Osteoblast (primary cell): ENCODE measurements around the gene TLR5. TPM values are rescaled to one million over a fixed set of nuclear protein-coding genes. Genes with fewer than 3 reads are reported as not detected.

Source experiments
- DNase-seq: peaks from one replicate; pipeline ENCODE4 v3.0.0; 2011; ENCODE audit warnings: low spot score, mixed read lengths; ENCODE audit not compliant: insufficient read length; ENCODE audit errors: missing footprints
- H2AFZ ChIP-seq: 2 replicates; pipeline ENCODE4 v1.6.0; 2011; ENCODE audit warnings: mild to moderate bottlenecking, low read length
- H3K27ac ChIP-seq: 2 replicates; pipeline ENCODE4 v1.5.1; 2011; ENCODE audit warnings: mild to moderate bottlenecking, low read depth, low read length, moderate library complexity
- H3K27me3 ChIP-seq: 2 replicates; pipeline ENCODE4 v1.6.0; 2012; ENCODE audit warnings: mild to moderate bottlenecking, control low read depth, inconsistent platforms, low read length, moderate library complexity; ENCODE audit not compliant: insufficient read depth
- H3K36me3 ChIP-seq: 2 replicates; pipeline ENCODE4 v1.5.1; 2011; ENCODE audit warnings: mild to moderate bottlenecking, low read length, control low read depth, moderate library complexity; ENCODE audit not compliant: insufficient read depth
- H3K4me1 ChIP-seq: 2 replicates; pipeline ENCODE4 v1.5.1; 2011; ENCODE audit warnings: mild to moderate bottlenecking, low read length, control low read depth, moderate library complexity; ENCODE audit not compliant: insufficient read depth
- H3K4me2 ChIP-seq: 2 replicates; pipeline ENCODE4 v1.6.0; 2011; ENCODE audit warnings: mild to moderate bottlenecking, low read length; ENCODE audit not compliant: insufficient read depth
- H3K4me3 ChIP-seq: fragments of 200-600 bp; sonication (generic); 3 replicates; pipeline ENCODE4 v1.5.1; 2012; ENCODE audit warnings: mild to moderate bottlenecking, low read length, inconsistent platforms; ENCODE audit not compliant: insufficient read depth
- H3K79me2 ChIP-seq: 2 replicates; pipeline ENCODE4 v1.6.0; 2012; ENCODE audit warnings: mild to moderate bottlenecking, low read length, control low read depth, inconsistent platforms; ENCODE audit not compliant: insufficient read depth
- H3K9me3 ChIP-seq: 2 replicates; pipeline ENCODE4 v1.5.1; 2011; ENCODE audit warnings: low read depth, low read length, control low read depth
- H4K20me1 ChIP-seq: 2 replicates; pipeline ENCODE4 v1.6.0; 2012; ENCODE audit warnings: mild to moderate bottlenecking, low read length, control low read depth; ENCODE audit not compliant: insufficient read depth
- total RNA-seq: library from RNA; depleted of rRNA; stranded (reverse); fragments of >200 nt; gene quantifications from 2 replicates; pipeline ENCODE4 v1.2.3, GENCODE V29; 2012
- TF ChIP-seq, protein P1 (sequence below): IDR thresholded peaks from 2 replicates; pipeline ENCODE4 v1.5.1; 2011; ENCODE audit warnings: mild to moderate bottlenecking, low read depth, low read length, moderate library complexity; ENCODE audit errors: extremely low read depth

Gene TLR5
- total RNA-seq, 1 donor, result under 0.01 TPM

- TF ChIP-seq, protein P1, sequence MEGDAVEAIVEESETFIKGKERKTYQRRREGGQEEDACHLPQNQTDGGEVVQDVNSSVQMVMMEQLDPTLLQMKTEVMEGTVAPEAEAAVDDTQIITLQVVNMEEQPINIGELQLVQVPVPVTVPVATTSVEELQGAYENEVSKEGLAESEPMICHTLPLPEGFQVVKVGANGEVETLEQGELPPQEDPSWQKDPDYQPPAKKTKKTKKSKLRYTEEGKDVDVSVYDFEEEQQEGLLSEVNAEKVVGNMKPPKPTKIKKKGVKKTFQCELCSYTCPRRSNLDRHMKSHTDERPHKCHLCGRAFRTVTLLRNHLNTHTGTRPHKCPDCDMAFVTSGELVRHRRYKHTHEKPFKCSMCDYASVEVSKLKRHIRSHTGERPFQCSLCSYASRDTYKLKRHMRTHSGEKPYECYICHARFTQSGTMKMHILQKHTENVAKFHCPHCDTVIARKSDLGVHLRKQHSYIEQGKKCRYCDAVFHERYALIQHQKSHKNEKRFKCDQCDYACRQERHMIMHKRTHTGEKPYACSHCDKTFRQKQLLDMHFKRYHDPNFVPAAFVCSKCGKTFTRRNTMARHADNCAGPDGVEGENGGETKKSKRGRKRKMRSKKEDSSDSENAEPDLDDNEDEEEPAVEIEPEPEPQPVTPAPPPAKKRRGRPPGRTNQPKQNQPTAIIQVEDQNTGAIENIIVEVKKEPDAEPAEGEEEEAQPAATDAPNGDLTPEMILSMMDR, result no peak
- DNase-seq, result no peak
- Histone ChIP-seq H3K27ac (no peak overlapping the region), H3K4me2 (no peak overlapping the region), H3K27me3 (peaks cover 18% of the 10 kb centered on the region), H3K4me1 (peaks cover 4% of the 10 kb centered on the region), H3K9me3 (no peaks in the 10 kb centered on the region), H3K79me2 (no peaks in the 10 kb centered on the region), H3K36me3 (no peaks in the 10 kb centered on the region), H2AFZ (no peak overlapping the region), H3K4me3 (no peak overlapping the region), H4K20me1 (no peaks in the 10 kb centered on the region)
Observed at GRCh38 chr1:223155153-223155552, 12.1 kb upstream of the TLR5 start.

DNA sequence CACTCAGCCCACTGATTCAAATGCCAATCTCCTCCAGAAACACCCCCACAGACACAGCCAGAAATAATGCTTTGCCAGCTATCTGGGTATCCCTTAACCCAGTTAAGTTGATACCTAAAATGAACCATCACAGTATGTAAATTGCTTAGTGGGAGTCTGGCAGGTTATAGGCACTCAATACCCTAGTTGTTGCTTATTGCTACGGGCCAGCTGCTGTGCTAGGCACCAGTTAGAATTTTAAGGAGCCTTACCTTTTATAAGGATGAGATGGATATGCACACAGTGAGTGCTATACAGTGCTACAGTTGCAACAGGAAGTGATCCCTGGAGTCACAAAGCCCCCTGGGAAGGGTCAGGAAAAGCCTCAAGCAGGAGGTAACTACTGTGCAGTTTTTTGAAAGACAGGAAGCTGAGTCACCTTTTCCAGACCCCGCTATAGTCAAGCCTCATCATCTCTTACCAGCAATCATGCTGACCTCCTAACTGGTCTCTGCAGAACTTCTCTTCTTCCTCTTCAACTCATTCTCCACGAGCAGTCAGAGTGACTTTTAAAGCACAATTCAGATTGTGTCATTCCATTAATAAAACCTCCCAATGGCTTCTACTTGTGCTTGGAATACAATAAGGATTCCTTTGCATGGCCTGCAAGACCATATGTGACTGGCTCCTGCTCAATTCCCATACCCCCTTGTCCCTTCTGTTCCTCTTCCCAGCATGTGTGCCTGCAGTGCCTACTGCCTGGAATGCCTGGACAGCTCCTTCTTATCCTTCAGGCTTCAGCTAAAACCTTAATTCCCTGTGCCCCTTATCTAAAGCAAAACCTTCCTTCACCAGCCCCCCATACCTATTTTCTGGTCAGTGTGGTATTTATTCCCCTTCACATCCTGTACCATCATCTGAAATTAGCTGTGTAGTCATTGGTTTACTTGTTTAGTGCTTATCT is 10.4 kb upstream of the TLR5 start:
- Histone ChIP-seq H3K4me2 (no peak overlapping the region), H3K36me3 (no peaks in the 10 kb centered on the region), H3K4me3 (no peak overlapping the region), H3K27ac (no peak overlapping the region), H4K20me1 (no peaks in the 10 kb centered on the region), H3K79me2 (no peaks in the 10 kb centered on the region), H2AFZ (no peak overlapping the region), H3K9me3 (no peaks in the 10 kb centered on the region), H3K4me1 (peaks cover 4% of the 10 kb centered on the region), H3K27me3 (peaks cover 5% of the 10 kb centered on the region)
- TF ChIP-seq, protein P1, result no peak
- DNase-seq, result no peak

DNA sequence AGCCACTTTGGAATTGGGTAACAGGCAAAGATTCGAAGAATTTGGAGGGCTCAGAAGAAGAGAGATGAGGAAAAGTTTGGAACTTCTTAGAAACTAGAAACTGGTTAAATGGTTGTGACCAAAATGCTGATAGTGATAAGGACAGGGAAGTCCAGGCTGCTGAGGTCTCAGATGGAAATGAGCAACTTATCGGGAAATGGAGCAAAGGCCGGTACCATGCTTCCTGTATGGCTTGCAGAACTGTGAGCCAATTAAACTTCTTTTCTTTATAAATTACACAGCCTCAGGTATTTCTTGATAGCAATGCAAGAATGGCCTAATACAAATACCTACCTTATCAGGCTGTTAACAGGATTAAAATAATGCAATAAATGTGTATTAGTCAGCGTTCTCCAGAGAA is 9.4 kb upstream of the TLR5 start:
- Histone ChIP-seq H3K4me2 (no peak overlapping the region), H3K4me1 (peaks cover 4% of the 10 kb centered on the region), H3K4me3 (no peak overlapping the region), H2AFZ (no peak overlapping the region), H3K27ac (no peak overlapping the region), H4K20me1 (no peaks in the 10 kb centered on the region), H3K36me3 (no peaks in the 10 kb centered on the region), H3K27me3 (peaks cover 5% of the 10 kb centered on the region), H3K79me2 (no peaks in the 10 kb centered on the region), H3K9me3 (peaks cover 4% of the 10 kb centered on the region)
- DNase-seq, result no peak
- TF ChIP-seq, protein P1, result no peak

GRCh38 chr1:223150443-223150842 is 7.4 kb upstream of the TLR5 start:
- Histone ChIP-seq H3K4me2 (no peak overlapping the region), H3K4me3 (no peak overlapping the region), H3K79me2 (no peaks in the 10 kb centered on the region), H3K9me3 (peaks cover 4% of the 10 kb centered on the region), H3K27me3 (peaks cover 6% of the 10 kb centered on the region), H4K20me1 (no peaks in the 10 kb centered on the region), H3K4me1 (peaks cover 4% of the 10 kb centered on the region), H3K36me3 (no peaks in the 10 kb centered on the region), H2AFZ (no peak overlapping the region), H3K27ac (no peak overlapping the region)
- TF ChIP-seq, protein P1, result no peak
- DNase-seq, result no peak
